Suprapubic skin (tissue), 4 donors: ENCODE results near the gene ETV1. TPM values are rescaled to one million over a fixed set of nuclear protein-coding genes. Genes with fewer than 3 reads are reported as not detected.

ENCODE experiments used
- DNase-seq, 2 donors: peaks; one replicate each; pipeline ENCODE4 v3.0.0-alpha.2; 2019; ENCODE audit warnings: low spot score in 2 of 2
- H3K27ac ChIP-seq: fragments of 200-600 bp; sonication (generic); one replicate; pipeline ENCODE4 v1.5.1; 2019
- H3K27me3 ChIP-seq: fragments of 200-600 bp; sonication (generic); one replicate; pipeline ENCODE4 v1.5.1; 2019
- H3K36me3 ChIP-seq: fragments of 200-600 bp; sonication (generic); one replicate; pipeline ENCODE4 v1.5.1; 2019
- H3K4me1 ChIP-seq: fragments of 200-600 bp; sonication (generic); one replicate; pipeline ENCODE4 v1.5.1; 2019
- H3K4me3 ChIP-seq: fragments of 200-600 bp; sonication (generic); one replicate; pipeline ENCODE4 v1.5.1; 2019; ENCODE audit warnings: mild to moderate bottlenecking
- H3K9me3 ChIP-seq: fragments of 200-600 bp; sonication (generic); one replicate; pipeline ENCODE4 v1.5.1; 2019
- EP300 ChIP-seq: sonication (generic); formaldehyde crosslinking; IDR thresholded peaks from one replicate; pipeline ENCODE4 v1.6.1; 2017; ENCODE audit warnings: antibody characterized with exemption
- POLR2A ChIP-seq, 2 donors: fragments of 450-650 bp; IDR thresholded peaks; one replicate each; pipeline ENCODE4 v1.6.1; 2017; ENCODE audit warnings: antibody characterized with exemption in 2 of 2, mild to moderate bottlenecking in 2 of 2, moderate library complexity in 2 of 2
- POLR2AphosphoS5 ChIP-seq, 3 donors: sonication (generic); formaldehyde crosslinking; IDR thresholded peaks; one replicate each; pipeline ENCODE4 v1.6.1; 2017; ENCODE audit warnings: antibody characterized with exemption in 3 of 3
- WGBS: methylation state at CpG from one replicate; pipeline ENCODE4 v1.1.5; 2018; 5-methylcytosine and 5-hydroxymethylcytosine counted together
- total RNA-seq, 4 donors: library from RNA; depleted of rRNA; stranded (reverse); fragments of >200 nt; gene quantifications; one replicate each; pipeline ENCODE4 v1.1.0, GENCODE V29; 2016
- TF ChIP-seq, protein P1 (sequence below), 2 donors: fragments of 200-600 bp in 1 of 2; fragments of 450-650 bp in 1 of 2; sonication (generic) in 1 of 2; IDR thresholded peaks; one replicate each; pipeline ENCODE4 v1.5.1; 2016 to 2019; ENCODE audit warnings: antibody characterized with exemption in 2 of 2, mild to moderate bottlenecking in 1 of 2, moderate library complexity in 1 of 2

The ETV1 gene
- total RNA-seq, 4 donors from 2014 or later = 3.3 to 7.6 (median 5.3) TPM

- Histone ChIP-seq H3K27me3 (no peaks in the 10 kb centered on the region), H3K4me3 (no peak overlapping the region), H3K4me1 (peaks cover 8% of the 10 kb centered on the region), H3K36me3 (no peaks in the 10 kb centered on the region), H3K9me3 (no peaks in the 10 kb centered on the region), H3K27ac (no peak overlapping the region)
- no peak for DNase-seq
- TF ChIP-seq, protein P1, sequence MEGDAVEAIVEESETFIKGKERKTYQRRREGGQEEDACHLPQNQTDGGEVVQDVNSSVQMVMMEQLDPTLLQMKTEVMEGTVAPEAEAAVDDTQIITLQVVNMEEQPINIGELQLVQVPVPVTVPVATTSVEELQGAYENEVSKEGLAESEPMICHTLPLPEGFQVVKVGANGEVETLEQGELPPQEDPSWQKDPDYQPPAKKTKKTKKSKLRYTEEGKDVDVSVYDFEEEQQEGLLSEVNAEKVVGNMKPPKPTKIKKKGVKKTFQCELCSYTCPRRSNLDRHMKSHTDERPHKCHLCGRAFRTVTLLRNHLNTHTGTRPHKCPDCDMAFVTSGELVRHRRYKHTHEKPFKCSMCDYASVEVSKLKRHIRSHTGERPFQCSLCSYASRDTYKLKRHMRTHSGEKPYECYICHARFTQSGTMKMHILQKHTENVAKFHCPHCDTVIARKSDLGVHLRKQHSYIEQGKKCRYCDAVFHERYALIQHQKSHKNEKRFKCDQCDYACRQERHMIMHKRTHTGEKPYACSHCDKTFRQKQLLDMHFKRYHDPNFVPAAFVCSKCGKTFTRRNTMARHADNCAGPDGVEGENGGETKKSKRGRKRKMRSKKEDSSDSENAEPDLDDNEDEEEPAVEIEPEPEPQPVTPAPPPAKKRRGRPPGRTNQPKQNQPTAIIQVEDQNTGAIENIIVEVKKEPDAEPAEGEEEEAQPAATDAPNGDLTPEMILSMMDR (IDR thresholded peaks at IDR 0.05) = no peak
- TF ChIP-seq POLR2AphosphoS5 (IDR thresholded peaks at IDR 0.05) (no peak), EP300 (no peak), POLR2A (IDR thresholded peaks at IDR 0.05) (no peak)
- WGBS = 90% methylated on average over 4 of the region's 4 CpGs
Measured at GRCh38 chr7:13846386-13846785, 143.1 kb downstream of the ETV1 start.

- H3K9me3 ChIP-seq = no peaks in the 10 kb centered on the region
- no peak for DNase-seq
- H3K27ac ChIP-seq = no peak overlapping the region
- no peaks in the 10 kb centered on the region for H3K36me3 ChIP-seq
- TF ChIP-seq POLR2A (IDR thresholded peaks at IDR 0.05) (no peak), EP300 (no peak), POLR2AphosphoS5 (IDR thresholded peaks at IDR 0.05) (no peak)
- TF ChIP-seq, protein P1 (IDR thresholded peaks at IDR 0.05) = no peak
- WGBS = 80% methylated on average over 3 of the region's 3 CpGs
- H3K4me3 ChIP-seq = no peak overlapping the region
- H3K27me3 ChIP-seq = no peaks in the 10 kb centered on the region
- peaks cover 8% of the 10 kb centered on the region for H3K4me1 ChIP-seq
Measured at GRCh38 chr7:13845601-13846000, 143.9 kb downstream of the ETV1 start.

DNA sequence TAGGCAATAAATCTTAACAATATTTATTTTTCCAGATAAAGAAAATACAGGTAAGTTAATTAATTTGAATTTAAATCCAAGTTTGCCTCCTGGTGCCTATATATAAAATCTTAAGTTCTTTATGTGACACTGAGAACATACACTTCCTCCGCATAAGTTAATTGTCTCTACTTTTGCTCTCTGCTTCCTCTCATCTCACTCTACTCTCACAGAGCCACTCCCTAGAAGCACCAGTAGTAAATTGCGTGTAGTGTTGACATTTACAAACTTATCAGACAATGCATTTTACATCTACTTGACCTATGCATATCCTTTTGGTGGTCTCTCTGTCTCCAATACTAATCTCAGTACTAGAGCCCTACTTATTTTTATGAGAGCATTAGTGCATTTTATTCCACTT, 144.5 kb downstream of the ETV1 start:
- H3K27ac ChIP-seq = no peak overlapping the region
- H3K9me3 ChIP-seq = no peaks in the 10 kb centered on the region
- 86% methylated on average over 2 of the region's 2 CpGs for WGBS
- DNase-seq = no peak
- peaks cover 4% of the 10 kb centered on the region for H3K4me1 ChIP-seq
- H3K27me3 ChIP-seq = no peaks in the 10 kb centered on the region
- H3K36me3 ChIP-seq = no peaks in the 10 kb centered on the region
- H3K4me3 ChIP-seq = no peak overlapping the region
- TF ChIP-seq, protein P1 (IDR thresholded peaks at IDR 0.05) = no peak
- TF ChIP-seq POLR2AphosphoS5 (IDR thresholded peaks at IDR 0.05) (no peak), EP300 (no peak), POLR2A (IDR thresholded peaks at IDR 0.05) (no peak)

DNA sequence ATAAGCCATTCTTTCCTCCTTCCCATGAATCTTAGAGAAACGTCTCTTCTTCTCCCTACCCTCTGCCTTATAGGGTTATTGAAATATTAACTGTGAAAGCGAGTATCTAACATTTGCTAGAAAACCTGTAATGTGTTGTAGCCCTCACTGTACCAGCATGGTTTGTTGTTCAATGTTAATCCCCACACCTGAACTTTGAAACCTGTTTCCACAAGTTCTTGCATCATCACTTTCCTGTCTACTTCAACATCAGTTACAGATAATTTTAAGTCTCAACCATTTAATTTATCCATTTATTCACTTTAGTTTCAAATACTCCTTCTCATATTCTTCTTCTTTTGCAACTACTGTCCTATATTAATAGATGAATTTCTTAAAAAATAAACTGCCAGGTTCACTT, 148.2 kb downstream of the ETV1 start:
- H3K4me3 ChIP-seq = no peak overlapping the region
- no peaks in the 10 kb centered on the region for H3K9me3 ChIP-seq
- TF ChIP-seq POLR2AphosphoS5 (IDR thresholded peaks at IDR 0.05) (no peak), EP300 (no peak), POLR2A (IDR thresholded peaks at IDR 0.05) (no peak)
- TF ChIP-seq, protein P1 (IDR thresholded peaks at IDR 0.05) = no peak
- no peaks in the 10 kb centered on the region for H3K4me1 ChIP-seq
- H3K36me3 ChIP-seq = no peaks in the 10 kb centered on the region
- H3K27ac ChIP-seq = no peak overlapping the region
- 77% methylated on average over 2 of the region's 2 CpGs for WGBS
- DNase-seq = no peak
- no peaks in the 10 kb centered on the region for H3K27me3 ChIP-seq
